IMR-90 (cell line): ENCODE data around the gene NFRKB. TPM values are rescaled to one million over a fixed set of nuclear protein-coding genes. Genes with fewer than 3 reads are reported as not detected.
A peak's percentile ranks its signal among the peaks of the same experiment; 100 is the strongest.

ENCODE experiments used
- ATAC-seq: fragments of 200-7000 bp; cut with Tn5 transposase; 2 replicates; pipeline ENCODE4 v1.9.1; 2020; ENCODE audit warnings: low read depth, mild to moderate bottlenecking, moderate library complexity
- BruUV-seq: library from RNA; stranded (reverse); fragments of 400-500 nt; replicated peaks from 2 replicates; lab custom pipeline; 2021; lab: Mats Ljungman, UMichigan
- CTCF ChIA-PET: fragments of 300-600 bp; formaldehyde crosslinking; extraction: SDS; loops from one replicate; lab custom pipeline; 2021; ENCODE audit warnings: antibody characterized with exemption; lab: Yijun Ruan, JAX
- POLR2A ChIA-PET: fragments of 300-600 bp; sonication (Branson Sonifier 250); formaldehyde crosslinking; loops from one replicate; lab custom pipeline; 2022; ENCODE audit warnings: antibody characterized with exemption; ENCODE audit not compliant: unreplicated experiment; lab: Charles Lee
- DNase-seq: peaks from one replicate; pipeline ENCODE4 v3.0.0; 2013
- H2AFZ ChIP-seq: replicated peaks from 2 replicates; pipeline ENCODE3; 2013; ENCODE audit warnings: low read length, mild to moderate bottlenecking; ENCODE audit not compliant: poor library complexity
- H2AK5ac ChIP-seq: 2 replicates; pipeline ENCODE4 v1.6.1; 2013; ENCODE audit warnings: low read depth, low read length, inconsistent platforms
- H2AK9ac ChIP-seq: replicated peaks from 2 replicates; pipeline ENCODE3; 2013; ENCODE audit warnings: mild to moderate bottlenecking, low read depth, low read length, moderate library complexity; ENCODE audit not compliant: poor library complexity
- H2BK120ac ChIP-seq: 2 replicates; pipeline ENCODE4 v1.6.1; 2013; ENCODE audit warnings: low read depth, low read length, inconsistent platforms
- H2BK15ac ChIP-seq: 3 replicates; pipeline ENCODE4 v1.6.1; 2013; ENCODE audit warnings: low read depth, low read length, inconsistent platforms
- H2BK20ac ChIP-seq: 2 replicates; pipeline ENCODE4 v1.6.1; 2013; ENCODE audit warnings: low read depth, mild to moderate bottlenecking, inconsistent platforms, low read length, moderate library complexity
- H2BK5ac ChIP-seq: 2 replicates; pipeline ENCODE4 v1.6.1; 2013; ENCODE audit warnings: mild to moderate bottlenecking, low read depth, low read length, inconsistent platforms; ENCODE audit not compliant: poor library complexity, severe bottlenecking
- H3K14ac ChIP-seq: replicated peaks from 2 replicates; pipeline ENCODE4 v1.6.1; 2013; ENCODE audit warnings: low read depth, low read length, inconsistent platforms
- H3K18ac ChIP-seq: 2 replicates; pipeline ENCODE4 v1.6.1; 2013; ENCODE audit warnings: low read depth, low read length, control low read depth
- H3K23ac ChIP-seq: 2 replicates; pipeline ENCODE4 v1.6.1; 2013; ENCODE audit warnings: low read depth, low read length, inconsistent platforms
- H3K27ac ChIP-seq: 2 replicates; pipeline ENCODE4 v1.5.1; 2013; ENCODE audit warnings: mild to moderate bottlenecking, control low read depth, low read length; ENCODE audit not compliant: insufficient read depth
- H3K27me3 ChIP-seq: 2 replicates; pipeline ENCODE4 v1.6.1; 2013; ENCODE audit warnings: low read length; ENCODE audit not compliant: control insufficient read depth, insufficient read depth
- H3K36me3 ChIP-seq: 2 replicates; pipeline ENCODE4 v1.6.1; 2013; ENCODE audit warnings: low read length, mixed read lengths; ENCODE audit not compliant: control insufficient read depth, insufficient read depth
- H3K4ac ChIP-seq: 2 replicates; pipeline ENCODE4 v1.6.1; 2013; ENCODE audit warnings: low read depth, low read length, inconsistent platforms
- H3K4me1 ChIP-seq: 2 replicates; pipeline ENCODE4 v1.6.1; 2013; ENCODE audit warnings: low read length, mixed read lengths; ENCODE audit not compliant: control insufficient read depth, insufficient read depth
- H3K4me2 ChIP-seq: 2 replicates; pipeline ENCODE4 v1.6.1; 2013; ENCODE audit warnings: low read depth, mild to moderate bottlenecking, control low read depth, low read length, moderate library complexity
- H3K4me3 ChIP-seq: 2 replicates; pipeline ENCODE4 v1.5.1; 2013; ENCODE audit warnings: low read depth, mild to moderate bottlenecking, control low read depth, low read length, moderate library complexity; ENCODE audit not compliant: insufficient read depth
- H3K56ac ChIP-seq: 2 replicates; pipeline ENCODE4 v1.6.1; 2013; ENCODE audit warnings: low read length, inconsistent platforms; ENCODE audit not compliant: insufficient read depth; ENCODE audit errors: extremely low read depth
- H3K79me1 ChIP-seq, 2 experiments: 2 replicates each; pipeline ENCODE4 v1.6.1; 2013; ENCODE audit warnings: low read length in 2 of 2, inconsistent platforms in 1 of 2, low read depth in 1 of 2
- H3K9ac ChIP-seq: 2 replicates; pipeline ENCODE4 v1.6.1; 2013; ENCODE audit warnings: low read depth, low read length, control low read depth
- H3K9me1 ChIP-seq: 2 replicates; pipeline ENCODE4 v1.6.1; 2013; ENCODE audit warnings: low read length, inconsistent platforms; ENCODE audit not compliant: insufficient read depth
- H3K9me3 ChIP-seq: 2 replicates; pipeline ENCODE4 v1.6.1; 2013; ENCODE audit warnings: low read length; ENCODE audit not compliant: control insufficient read depth, insufficient read depth
- H4K20me1 ChIP-seq: 2 replicates; pipeline ENCODE4 v1.6.1; 2013; ENCODE audit warnings: low read length, inconsistent platforms; ENCODE audit not compliant: insufficient read depth
- H4K5ac ChIP-seq: 2 replicates; pipeline ENCODE4 v1.6.1; 2013; ENCODE audit warnings: mild to moderate bottlenecking, low read depth, low read length, control low read depth
- H4K8ac ChIP-seq, 2 experiments: 2 replicates each; pipeline ENCODE4 v1.6.1; 2013; ENCODE audit warnings: low read depth in 2 of 2, low read length in 2 of 2, control low read depth in 1 of 2, inconsistent platforms in 1 of 2
- H4K91ac ChIP-seq: 2 replicates; pipeline ENCODE4 v1.6.1; 2013; ENCODE audit warnings: low read depth, low read length, inconsistent platforms; ENCODE audit not compliant: insufficient read depth
- MAFK ChIP-seq: IDR thresholded peaks from 2 replicates; pipeline ENCODE4 v1.6.1; 2012; ENCODE audit warnings: low read depth, low read length, improper control_type of control experiment
- MXI1 ChIP-seq: IDR thresholded peaks from 2 replicates; pipeline ENCODE4 v1.6.1; 2012; ENCODE audit warnings: low read depth, mild to moderate bottlenecking, low read length, moderate library complexity, borderline replicate concordance
- WGBS, 2 experiments: methylation state at CpG; one replicate each; pipeline versions ENCODE4 v1.1.5 to v1.1.7; 2013; ENCODE audit warnings: missing lambda C conversion rate in 2 of 2; ENCODE audit not compliant: insufficient read length in 1 of 2; ENCODE audit errors: extremely low coverage in 2 of 2; 5-methylcytosine and 5-hydroxymethylcytosine counted together
- dilution Hi-C: fragments of 300-500 bp; cut with HindIII; formaldehyde crosslinking; loops from one replicate; pipeline ENCODE4 v1.14.3; 2018; ENCODE audit warnings: low sequenced_read_pairs; ENCODE audit not compliant: unreplicated experiment
- in situ Hi-C: fragments of 300-500 bp; cut with MboI; formaldehyde crosslinking; loops from 3 replicates; pipeline ENCODE4 v1.14.3; 2019; ENCODE audit warnings: low sequenced_read_pairs, inconsistent platforms, mixed read lengths
- intact Hi-C: fragments of 100-400 bp; cut with micrococcal nuclease; formaldehyde crosslinking; loops from 2 replicates; pipeline ENCODE4 v1.10.0; 2022
- polyA plus RNA-seq, 3 experiments: library from polyadenylated mRNA; depleted of rRNA; stranded (reverse); fragments of >200 nt; gene quantifications; 2 replicates each; pipeline ENCODE4 v1.2.3, GENCODE V29; 2012; ENCODE audit warnings: low replicate concordance in 1 of 3
- total RNA-seq: library from RNA; depleted of rRNA; stranded (reverse); fragments of >200 nt; gene quantifications from 2 replicates; pipeline ENCODE4 v1.2.3, GENCODE V29; 2012

NFRKB gene
- total and polyA plus RNA-seq, 2 of the 4 experiments (the other 2 are of a cell fraction) = 15.2 to 28.9 TPM

GRCh38 chr11:129855086-129855485, 40.3 kb downstream of the NFRKB start:
- no peak overlapping the region for H3K14ac ChIP-seq
- H2AK9ac ChIP-seq = no peak overlapping the region
- H3K4me1 ChIP-seq = peaks cover 5% of the 10 kb centered on the region; the same call in 1 of the 2 replicates
- no peak overlapping the region for H2BK20ac ChIP-seq
- intact Hi-C loops = no loop called here
- DNase-seq = no peak
- dilution Hi-C loops = no loop called here
- H2BK15ac ChIP-seq = no peak overlapping the region
- H3K18ac ChIP-seq = no peak overlapping the region
- no peak overlapping the region for H3K56ac ChIP-seq
- no peak overlapping the region for H3K27ac ChIP-seq
- H3K23ac ChIP-seq = no peak overlapping the region
- no peaks in the 10 kb centered on the region for H3K79me1 ChIP-seq
- no TSS peak for BruUV-seq
- no peak for TF ChIP-seq MAFK
- TF ChIP-seq MXI1 = no peak
- H2BK120ac ChIP-seq = no peak overlapping the region
- WGBS, 2 experiments = 97% methylated on average over 6 of the region's 11 CpGs; no CpG with 5 or more reads in 1 of the 2 experiments
- no peak overlapping the region for H2AK5ac ChIP-seq
- in situ Hi-C loops = no loop called here
- ChIA-PET CTCF (no interaction called here), POLR2A (no interaction called here)
- peaks cover 2% of the 10 kb centered on the region; the same call in 1 of the 2 replicates for H3K36me3 ChIP-seq
- H3K4me2 ChIP-seq = no peak overlapping the region
- H3K27me3 ChIP-seq = peaks cover 10% of the 10 kb centered on the region
- H3K4me3 ChIP-seq = no peak overlapping the region
- no peak overlapping the region for H4K8ac ChIP-seq
- no peak for ATAC-seq
- no peaks in the 10 kb centered on the region for H4K20me1 ChIP-seq
- peaks cover 3% of the 10 kb centered on the region; the same call in 1 of the 2 replicates for H3K9me1 ChIP-seq
- no peak overlapping the region for H2BK5ac ChIP-seq
- H4K5ac ChIP-seq = no peak overlapping the region
- H2AFZ ChIP-seq = peak overlapping the region; percentile 24
- no peaks in the 10 kb centered on the region for H3K9me3 ChIP-seq
- H3K4ac ChIP-seq = no peak overlapping the region; the same call in 1 of the 2 replicates
- H3K9ac ChIP-seq = no peak overlapping the region
- no peak overlapping the region for H4K91ac ChIP-seq
